ENCODE results near the gene AMZ2.
"Not testable (repeated sequence)": the region's sequence is repeated elsewhere in the genome, so short reads cannot be mapped to it uniquely, and the experiment has no call there.

Gene AMZ2

GRCh38 chr17:68225055-68225454 lies 22.8 kb upstream of the AMZ2 start:
- not testable (repeated sequence) for H3K79me2 ChIP-seq (ENCODE audit: control insufficient read depth, insufficient read depth, low read length); H2BK120ac ChIP-seq (ENCODE audit: low read depth, low read length); H3K23ac ChIP-seq (ENCODE audit: low read length); H3K4me2 ChIP-seq (ENCODE audit: low read length); H2BK15ac ChIP-seq (replicated peaks; ENCODE audit: low read depth); H3K56ac ChIP-seq (ENCODE audit: low read length); DNase-seq; H3K9ac ChIP-seq (ENCODE audit: low read length); H3K4ac ChIP-seq (ENCODE audit: low read depth, low read length); H4K8ac ChIP-seq (ENCODE audit: low read depth, low read length); H2BK5ac ChIP-seq (ENCODE audit: low read length); H3K4me3 ChIP-seq (ENCODE audit: low read length); H2AK5ac ChIP-seq (ENCODE audit: low read length); H3K36me3 ChIP-seq (ENCODE audit: control insufficient read depth, insufficient read depth, low read length); H4K5ac ChIP-seq (ENCODE audit: low read length); H3K27ac ChIP-seq (ENCODE audit: low read depth, low read length); H3K27me3 ChIP-seq (ENCODE audit: insufficient read depth, low read length, poor library complexity); H3K4me1 ChIP-seq (ENCODE audit: control insufficient read depth, low read depth, low read length); H3K18ac ChIP-seq (ENCODE audit: low read length); H3K79me1 ChIP-seq (ENCODE audit: low read length)
- WGBS (ENCODE audit: extremely low coverage, insufficient coverage, low lambda C conversion rate): no CpG with 5 or more reads among the region's 4 CpGs

GRCh38 chr17:68228039-68228680 lies 19.7 kb upstream of the AMZ2 start:
- not testable (repeated sequence) for H3K27ac ChIP-seq (ENCODE audit: low read depth, low read length); H4K5ac ChIP-seq (ENCODE audit: low read length); H3K23ac ChIP-seq (ENCODE audit: low read length); H2AK5ac ChIP-seq (ENCODE audit: low read length); H3K4me3 ChIP-seq (ENCODE audit: low read length); H3K18ac ChIP-seq (ENCODE audit: low read length); H4K8ac ChIP-seq (ENCODE audit: low read depth, low read length); H2BK5ac ChIP-seq (ENCODE audit: low read length); H3K4me1 ChIP-seq (ENCODE audit: control insufficient read depth, low read depth, low read length); H3K9ac ChIP-seq (ENCODE audit: low read length); H3K27me3 ChIP-seq (ENCODE audit: insufficient read depth, low read length, poor library complexity); H3K4ac ChIP-seq (ENCODE audit: low read depth, low read length); H3K79me2 ChIP-seq (ENCODE audit: control insufficient read depth, insufficient read depth, low read length); H3K56ac ChIP-seq (ENCODE audit: low read length); DNase-seq; H3K79me1 ChIP-seq (ENCODE audit: low read length); H2BK120ac ChIP-seq (ENCODE audit: low read depth, low read length); H3K36me3 ChIP-seq (ENCODE audit: control insufficient read depth, insufficient read depth, low read length); H3K4me2 ChIP-seq (ENCODE audit: low read length); H2BK15ac ChIP-seq (replicated peaks; ENCODE audit: low read depth)
- no CpG with 5 or more reads among the region's 9 CpGs for WGBS (ENCODE audit: extremely low coverage, insufficient coverage, low lambda C conversion rate)

GRCh38 chr17:68228817-68229570 lies 18.8 kb upstream of the AMZ2 start:
- no peaks in the 10 kb centered on the region for H3K79me1 ChIP-seq (ENCODE audit: low read length)
- DNase-seq: no peak
- no CpG with 5 or more reads among the region's 17 CpGs for WGBS (ENCODE audit: extremely low coverage, insufficient coverage, low lambda C conversion rate)

GRCh38 chr17:68229619-68230018 lies 18.2 kb upstream of the AMZ2 start:
- Histone ChIP-seq H3K9ac (ENCODE audit: low read length) (no peak overlapping the region), H4K8ac (ENCODE audit: low read depth, low read length) (no peak overlapping the region), H3K4me1 (ENCODE audit: control insufficient read depth, low read depth, low read length) (no peaks in the 10 kb centered on the region), H3K4ac (ENCODE audit: low read depth, low read length) (no peak overlapping the region), H2AK5ac (ENCODE audit: low read length) (no peak overlapping the region), H3K4me2 (ENCODE audit: low read length) (no peak overlapping the region), H3K36me3 (ENCODE audit: control insufficient read depth, insufficient read depth, low read length) (no peaks in the 10 kb centered on the region), H3K4me3 (ENCODE audit: low read length) (no peak overlapping the region), H3K27me3 (ENCODE audit: insufficient read depth, low read length, poor library complexity) (no peaks in the 10 kb centered on the region), H3K18ac (ENCODE audit: low read length) (no peak overlapping the region), H3K56ac (ENCODE audit: low read length) (no peak overlapping the region), H4K5ac (ENCODE audit: low read length) (no peak overlapping the region), H2BK15ac (replicated peaks; ENCODE audit: low read depth) (no peak overlapping the region), H3K23ac (ENCODE audit: low read length) (no peak overlapping the region), H2BK5ac (ENCODE audit: low read length) (no peak overlapping the region), H2BK120ac (ENCODE audit: low read depth, low read length) (no peak overlapping the region), H3K79me2 (ENCODE audit: control insufficient read depth, insufficient read depth, low read length) (no peaks in the 10 kb centered on the region), H3K79me1 (ENCODE audit: low read length) (no peaks in the 10 kb centered on the region), H3K27ac (ENCODE audit: low read depth, low read length) (no peak overlapping the region)
- no CpG with 5 or more reads among the region's 8 CpGs for WGBS (ENCODE audit: extremely low coverage, insufficient coverage, low lambda C conversion rate)
- no peak for DNase-seq

More at GRCh38 chr17:68228817-68229570, 18.8 kb upstream of the AMZ2 start:
- no peaks in the 10 kb centered on the region for H3K4me1 ChIP-seq (ENCODE audit: control insufficient read depth, low read depth, low read length)
- H4K5ac ChIP-seq (ENCODE audit: low read length): no peak overlapping the region
- H3K18ac ChIP-seq (ENCODE audit: low read length): no peak overlapping the region
- no peaks in the 10 kb centered on the region for H3K36me3 ChIP-seq (ENCODE audit: control insufficient read depth, insufficient read depth, low read length)
- no peak overlapping the region for H3K4ac ChIP-seq (ENCODE audit: low read depth, low read length)
- H2BK5ac ChIP-seq (ENCODE audit: low read length): no peak overlapping the region
- no peak overlapping the region for H3K4me2 ChIP-seq (ENCODE audit: low read length)
- no peak overlapping the region for H3K56ac ChIP-seq (ENCODE audit: low read length)
- no peak overlapping the region for H2BK120ac ChIP-seq (ENCODE audit: low read depth, low read length)
- no peaks in the 10 kb centered on the region for H3K27me3 ChIP-seq (ENCODE audit: insufficient read depth, low read length, poor library complexity)
- no peak overlapping the region for H3K23ac ChIP-seq (ENCODE audit: low read length)
- H3K79me2 ChIP-seq (ENCODE audit: control insufficient read depth, insufficient read depth, low read length): no peaks in the 10 kb centered on the region
- no peak overlapping the region for H3K27ac ChIP-seq (ENCODE audit: low read depth, low read length)
- no peak overlapping the region for H2BK15ac ChIP-seq (replicated peaks; ENCODE audit: low read depth)
- H3K4me3 ChIP-seq (ENCODE audit: low read length): no peak overlapping the region
- H3K9ac ChIP-seq (ENCODE audit: low read length): no peak overlapping the region
- H2AK5ac ChIP-seq (ENCODE audit: low read length): no peak overlapping the region
- no peak overlapping the region for H4K8ac ChIP-seq (ENCODE audit: low read depth, low read length)

- not testable (repeated sequence) for DNase-seq; H3K4ac ChIP-seq (ENCODE audit: low read depth, low read length); H2BK120ac ChIP-seq (ENCODE audit: low read depth, low read length); H3K79me2 ChIP-seq (ENCODE audit: control insufficient read depth, insufficient read depth, low read length); H2AK5ac ChIP-seq (ENCODE audit: low read length); H3K23ac ChIP-seq (ENCODE audit: low read length); H4K8ac ChIP-seq (ENCODE audit: low read depth, low read length); H3K27me3 ChIP-seq (ENCODE audit: insufficient read depth, low read length, poor library complexity); H3K36me3 ChIP-seq (ENCODE audit: control insufficient read depth, insufficient read depth, low read length); H3K4me1 ChIP-seq (ENCODE audit: control insufficient read depth, low read depth, low read length); H3K56ac ChIP-seq (ENCODE audit: low read length); H3K4me2 ChIP-seq (ENCODE audit: low read length); H3K27ac ChIP-seq (ENCODE audit: low read depth, low read length); H3K18ac ChIP-seq (ENCODE audit: low read length); H2BK15ac ChIP-seq (replicated peaks; ENCODE audit: low read depth); H3K4me3 ChIP-seq (ENCODE audit: low read length); H3K79me1 ChIP-seq (ENCODE audit: low read length); H3K9ac ChIP-seq (ENCODE audit: low read length); H2BK5ac ChIP-seq (ENCODE audit: low read length); H4K5ac ChIP-seq (ENCODE audit: low read length)
- no CpG with 5 or more reads among the region's 4 CpGs for WGBS (ENCODE audit: extremely low coverage, insufficient coverage, low lambda C conversion rate)
Measured at GRCh38 chr17:68231131-68231530, 16.7 kb upstream of the AMZ2 start.
